ENCODE data around the gene BTBD7. TPM values are rescaled to one million over a fixed set of nuclear protein-coding genes. Genes with fewer than 3 reads are reported as not detected.

The BTBD7 gene, protein sequence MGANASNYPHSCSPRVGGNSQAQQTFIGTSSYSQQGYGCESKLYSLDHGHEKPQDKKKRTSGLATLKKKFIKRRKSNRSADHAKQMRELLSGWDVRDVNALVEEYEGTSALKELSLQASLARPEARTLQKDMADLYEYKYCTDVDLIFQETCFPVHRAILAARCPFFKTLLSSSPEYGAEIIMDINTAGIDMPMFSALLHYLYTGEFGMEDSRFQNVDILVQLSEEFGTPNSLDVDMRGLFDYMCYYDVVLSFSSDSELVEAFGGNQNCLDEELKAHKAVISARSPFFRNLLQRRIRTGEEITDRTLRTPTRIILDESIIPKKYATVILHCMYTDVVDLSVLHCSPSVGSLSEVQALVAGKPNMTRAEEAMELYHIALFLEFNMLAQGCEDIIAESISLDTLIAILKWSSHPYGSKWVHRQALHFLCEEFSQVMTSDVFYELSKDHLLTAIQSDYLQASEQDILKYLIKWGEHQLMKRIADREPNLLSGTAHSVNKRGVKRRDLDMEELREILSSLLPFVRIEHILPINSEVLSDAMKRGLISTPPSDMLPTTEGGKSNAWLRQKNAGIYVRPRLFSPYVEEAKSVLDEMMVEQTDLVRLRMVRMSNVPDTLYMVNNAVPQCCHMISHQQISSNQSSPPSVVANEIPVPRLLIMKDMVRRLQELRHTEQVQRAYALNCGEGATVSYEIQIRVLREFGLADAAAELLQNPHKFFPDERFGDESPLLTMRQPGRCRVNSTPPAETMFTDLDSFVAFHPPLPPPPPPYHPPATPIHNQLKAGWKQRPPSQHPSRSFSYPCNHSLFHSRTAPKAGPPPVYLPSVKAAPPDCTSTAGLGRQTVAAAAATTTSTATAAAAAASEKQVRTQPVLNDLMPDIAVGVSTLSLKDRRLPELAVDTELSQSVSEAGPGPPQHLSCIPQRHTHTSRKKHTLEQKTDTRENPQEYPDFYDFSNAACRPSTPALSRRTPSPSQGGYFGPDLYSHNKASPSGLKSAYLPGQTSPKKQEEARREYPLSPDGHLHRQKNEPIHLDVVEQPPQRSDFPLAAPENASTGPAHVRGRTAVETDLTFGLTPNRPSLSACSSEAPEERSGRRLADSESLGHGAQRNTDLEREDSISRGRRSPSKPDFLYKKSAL
- total RNA-seq = 10 to 100 TPM; 17.9 to 30.5 (median 20.9) TPM

DNA sequence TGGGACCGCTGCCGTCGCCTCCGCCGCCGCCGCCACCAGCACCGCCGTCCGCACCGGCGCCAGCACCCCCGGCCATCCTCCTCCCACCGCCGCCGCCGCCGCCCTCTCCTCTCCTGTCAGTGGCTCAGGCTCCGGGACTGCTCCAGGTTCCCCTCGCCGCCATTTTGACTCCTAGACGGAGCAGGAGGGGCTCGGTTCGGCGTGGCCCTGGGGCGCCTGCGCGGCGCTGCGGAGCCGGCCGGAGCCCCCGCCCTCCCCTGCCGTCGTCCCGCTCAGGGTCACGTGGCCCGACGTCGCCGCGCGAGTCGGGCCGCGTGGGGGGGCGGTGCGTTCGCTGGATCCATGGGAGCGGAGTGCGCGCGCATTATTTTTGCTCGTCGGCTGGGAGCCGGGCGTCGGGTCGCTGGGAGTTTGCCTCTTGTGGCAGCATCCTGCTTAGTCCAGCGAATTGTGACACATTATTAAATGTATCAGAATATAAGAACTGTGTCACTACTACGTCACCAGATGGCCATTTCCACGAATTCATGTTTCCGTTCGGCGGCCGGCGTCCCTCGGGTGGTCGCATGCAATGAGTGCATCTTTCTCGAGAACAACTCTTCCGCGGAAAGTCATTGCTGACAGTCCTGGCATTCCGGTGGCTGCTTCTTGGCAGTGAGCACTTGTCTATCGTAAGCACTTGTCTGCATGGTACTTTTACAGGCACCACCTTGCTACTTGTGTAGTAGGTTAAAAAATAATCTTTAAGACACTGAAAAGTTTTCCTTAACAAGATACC, at the start of gene BTBD7:
Gene BTBD7 (minus strand): TSS at position 184 of the 778 bp plus-strand sequence. CDS start 36,985 bp downstream, outside the sequence.
- 0% methylated on average over 15 to 29 of the region's 74 CpGs for WGBS, 2 donors
- intact Hi-C loops (cut with DNase I) = no loop called here
- Histone ChIP-seq H3K4me1 (peaks cover 5 to 40% (median 18%) of the 10 kb centered on the region in 3 donors), H3K27me3 (no peaks in the 10 kb centered on the region), H3K4me3 (peak within 1 kb of the TSS; percentile 67 to 95 (median 88)), H3K36me3 (no peaks in the 10 kb centered on the region), H3K9me3 (no peaks in the 10 kb centered on the region), H3K27ac (peak within 1 kb of the TSS; percentile 92 to 99 (median 98))
- DNase-seq = peak; percentile 56
- TF ChIP-seq, protein P1, sequence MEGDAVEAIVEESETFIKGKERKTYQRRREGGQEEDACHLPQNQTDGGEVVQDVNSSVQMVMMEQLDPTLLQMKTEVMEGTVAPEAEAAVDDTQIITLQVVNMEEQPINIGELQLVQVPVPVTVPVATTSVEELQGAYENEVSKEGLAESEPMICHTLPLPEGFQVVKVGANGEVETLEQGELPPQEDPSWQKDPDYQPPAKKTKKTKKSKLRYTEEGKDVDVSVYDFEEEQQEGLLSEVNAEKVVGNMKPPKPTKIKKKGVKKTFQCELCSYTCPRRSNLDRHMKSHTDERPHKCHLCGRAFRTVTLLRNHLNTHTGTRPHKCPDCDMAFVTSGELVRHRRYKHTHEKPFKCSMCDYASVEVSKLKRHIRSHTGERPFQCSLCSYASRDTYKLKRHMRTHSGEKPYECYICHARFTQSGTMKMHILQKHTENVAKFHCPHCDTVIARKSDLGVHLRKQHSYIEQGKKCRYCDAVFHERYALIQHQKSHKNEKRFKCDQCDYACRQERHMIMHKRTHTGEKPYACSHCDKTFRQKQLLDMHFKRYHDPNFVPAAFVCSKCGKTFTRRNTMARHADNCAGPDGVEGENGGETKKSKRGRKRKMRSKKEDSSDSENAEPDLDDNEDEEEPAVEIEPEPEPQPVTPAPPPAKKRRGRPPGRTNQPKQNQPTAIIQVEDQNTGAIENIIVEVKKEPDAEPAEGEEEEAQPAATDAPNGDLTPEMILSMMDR (IDR thresholded peaks at IDR 0.05) = peak in 4 of 6 experiments; percentile 19 to 45 (median 28)
- peak in 3 of 4 donors; percentile 26 to 79 (median 57) for TF ChIP-seq POLR2A (IDR thresholded peaks at IDR 0.05)

DNA sequence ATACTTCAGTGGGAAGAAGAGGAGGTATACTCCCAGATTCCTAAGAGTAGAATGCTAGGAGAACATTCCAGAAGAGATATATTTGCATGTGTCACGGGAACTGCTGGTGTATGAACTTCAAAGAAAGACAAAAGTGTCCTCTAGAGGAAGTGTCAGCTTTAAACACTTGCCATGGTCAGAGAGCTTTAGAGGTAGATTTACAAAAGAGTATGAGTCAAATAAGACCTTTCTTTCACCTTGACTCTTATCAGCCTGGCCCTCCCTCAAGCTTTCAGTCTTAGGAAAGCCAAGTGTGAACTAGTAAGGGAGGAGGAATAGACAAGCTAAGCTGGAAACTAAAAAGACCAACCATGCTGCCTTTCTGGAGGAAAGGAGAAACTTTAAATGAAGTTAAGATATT, 48.8 kb upstream of the BTBD7 start:
- Histone ChIP-seq H3K4me3 (no peak overlapping the region), H3K4me1 (no peaks in the 10 kb centered on the region), H3K36me3 (no peaks in the 10 kb centered on the region), H3K9me3 (no peaks in the 10 kb centered on the region), H3K27me3 (no peaks in the 10 kb centered on the region), H3K27ac (no peak overlapping the region)
- intact Hi-C loops (cut with DNase I) = no loop called here
- WGBS, 2 donors = 27 to 38% methylated on average over 1 of the region's 1 CpG
- DNase-seq = no peak
- no peak for TF ChIP-seq POLR2A (IDR thresholded peaks at IDR 0.05)
- TF ChIP-seq, protein P1 (IDR thresholded peaks at IDR 0.05) = no peak

DNA sequence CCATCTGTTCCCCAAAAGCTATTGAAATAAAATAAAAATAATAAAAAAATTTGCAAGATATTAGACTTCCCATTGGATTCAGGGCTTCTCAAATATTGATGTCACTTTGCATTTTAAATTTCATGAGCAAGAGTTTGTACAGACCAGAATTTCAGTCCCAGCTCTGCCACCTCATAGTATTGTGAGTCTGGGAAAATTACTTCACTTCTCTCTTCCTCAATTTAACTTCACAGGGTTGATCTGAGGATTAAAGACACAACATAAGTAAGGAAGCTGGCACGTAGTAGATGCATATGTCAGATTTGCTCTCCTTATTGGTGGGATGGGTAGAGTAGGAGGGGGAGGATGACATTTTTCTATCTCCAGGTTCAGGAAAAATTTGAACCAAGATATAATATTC, 47.0 kb upstream of the BTBD7 start:
- no peaks in the 10 kb centered on the region for H3K9me3 ChIP-seq
- no peak overlapping the region for H3K27ac ChIP-seq
- intact Hi-C loops (cut with DNase I) = no loop called here
- WGBS, 2 donors = 38 to 48% methylated on average over 1 of the region's 1 CpG
- no peak for TF ChIP-seq POLR2A (IDR thresholded peaks at IDR 0.05)
- TF ChIP-seq, protein P1 (IDR thresholded peaks at IDR 0.05) = no peak
- no peak overlapping the region for H3K4me3 ChIP-seq
- H3K27me3 ChIP-seq = no peaks in the 10 kb centered on the region
- no peaks in the 10 kb centered on the region for H3K4me1 ChIP-seq
- no peaks in the 10 kb centered on the region for H3K36me3 ChIP-seq
- DNase-seq = no peak

DNA sequence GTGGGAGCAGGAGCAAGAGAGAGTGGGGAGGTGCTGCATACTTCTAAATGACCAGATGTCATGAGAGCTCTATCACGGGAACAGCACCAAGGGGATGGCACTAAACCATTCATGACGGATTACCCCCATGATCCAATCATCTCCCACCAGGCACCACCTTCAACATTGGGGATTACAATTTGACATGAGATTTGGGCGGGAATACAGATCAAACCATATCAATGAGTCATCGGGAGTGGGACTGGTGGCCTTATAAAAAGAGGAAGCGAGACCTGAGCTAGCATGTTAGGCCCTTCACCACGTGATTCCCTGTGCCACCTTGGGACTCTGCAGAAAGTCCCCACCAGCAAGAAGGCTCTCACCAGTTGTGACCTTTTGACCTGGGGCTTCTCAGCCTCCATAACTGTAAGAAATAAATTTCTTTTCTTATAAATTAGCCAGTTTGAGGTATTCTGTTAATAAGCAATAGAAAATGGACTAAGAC, 42.9 kb upstream of the BTBD7 start:
- 70 to 71% methylated on average over 6 of the region's 6 CpGs for WGBS, 2 donors
- Histone ChIP-seq H3K27ac (no peak overlapping the region), H3K27me3 (no peaks in the 10 kb centered on the region), H3K4me3 (no peak overlapping the region), H3K36me3 (no peaks in the 10 kb centered on the region), H3K9me3 (no peaks in the 10 kb centered on the region), H3K4me1 (no peaks in the 10 kb centered on the region)
- intact Hi-C loops (cut with DNase I) = no loop called here
- DNase-seq = peak; percentile 1
- no peak for TF ChIP-seq POLR2A (IDR thresholded peaks at IDR 0.05)
- TF ChIP-seq, protein P1 (IDR thresholded peaks at IDR 0.05) = no peak
